Upper lobe of left lung (tissue), 4 donors: Measurements from ENCODE around the gene ABR.

Experiments used
- EP300 ChIP-seq, 4 donors: sonication (generic); formaldehyde crosslinking; IDR thresholded peaks; one replicate each; pipeline ENCODE4 v1.5.1; 2017; ENCODE audit warnings: antibody characterized with exemption in 4 of 4, control low read depth in 2 of 4
- POLR2A ChIP-seq, 4 donors: fragments of 450-650 bp; IDR thresholded peaks; one replicate each; pipeline ENCODE4 v1.5.1; 2016 to 2017; ENCODE audit warnings: antibody characterized with exemption in 4 of 4, mild to moderate bottlenecking in 2 of 4
- POLR2AphosphoS5 ChIP-seq, 2 donors: sonication (generic); formaldehyde crosslinking; IDR thresholded peaks; one replicate each; pipeline ENCODE4 v1.5.1; 2017; ENCODE audit warnings: antibody characterized with exemption in 2 of 2
- TF ChIP-seq, protein P1 (sequence below), 6 experiments: fragments of 450-650 bp in 4 of 6; fragments of 200-600 bp in 2 of 6; sonication (generic) in 2 of 6; IDR thresholded peaks; one replicate each; pipeline ENCODE4 v1.5.1; 2016 to 2019; ENCODE audit warnings: antibody characterized with exemption in 6 of 6

- TF ChIP-seq, protein P1, sequence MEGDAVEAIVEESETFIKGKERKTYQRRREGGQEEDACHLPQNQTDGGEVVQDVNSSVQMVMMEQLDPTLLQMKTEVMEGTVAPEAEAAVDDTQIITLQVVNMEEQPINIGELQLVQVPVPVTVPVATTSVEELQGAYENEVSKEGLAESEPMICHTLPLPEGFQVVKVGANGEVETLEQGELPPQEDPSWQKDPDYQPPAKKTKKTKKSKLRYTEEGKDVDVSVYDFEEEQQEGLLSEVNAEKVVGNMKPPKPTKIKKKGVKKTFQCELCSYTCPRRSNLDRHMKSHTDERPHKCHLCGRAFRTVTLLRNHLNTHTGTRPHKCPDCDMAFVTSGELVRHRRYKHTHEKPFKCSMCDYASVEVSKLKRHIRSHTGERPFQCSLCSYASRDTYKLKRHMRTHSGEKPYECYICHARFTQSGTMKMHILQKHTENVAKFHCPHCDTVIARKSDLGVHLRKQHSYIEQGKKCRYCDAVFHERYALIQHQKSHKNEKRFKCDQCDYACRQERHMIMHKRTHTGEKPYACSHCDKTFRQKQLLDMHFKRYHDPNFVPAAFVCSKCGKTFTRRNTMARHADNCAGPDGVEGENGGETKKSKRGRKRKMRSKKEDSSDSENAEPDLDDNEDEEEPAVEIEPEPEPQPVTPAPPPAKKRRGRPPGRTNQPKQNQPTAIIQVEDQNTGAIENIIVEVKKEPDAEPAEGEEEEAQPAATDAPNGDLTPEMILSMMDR (IDR thresholded peaks at IDR 0.05): no peak
- TF ChIP-seq POLR2A (IDR thresholded peaks at IDR 0.05) (no peak), POLR2AphosphoS5 (IDR thresholded peaks at IDR 0.05) (no peak), EP300 (IDR thresholded peaks at IDR 0.05) (no peak)
These were observed 209.9 kb downstream of the ABR start for GRCh38 chr17:969811-970355.
